GM18858 (cell line): ENCODE measurements around the gene CCDC146.
A peak's percentile ranks its signal among the peaks of the same experiment; 100 is the strongest.
"Not testable (repeated sequence)": the region's sequence is repeated elsewhere in the genome, so short reads cannot be mapped to it uniquely, and the experiment has no call there.

Source experiments
- ATAC-seq: cut with Tn5 transposase; IDR thresholded peaks from one replicate; pipeline ENCODE4 v1.9.1; 2021; ENCODE audit not compliant: unreplicated experiment

The CCDC146 gene

GRCh38 chr7:77121860-77122681 lies at the start of gene CCDC146:
Gene CCDC146, plus strand, starts transcription at chr7:77122615. Its CDS starts 45,054 bp downstream, at chr7:77167669.
- peak; percentile 97 for ATAC-seq

GRCh38 chr7:77074786-77075396 lies 47.5 kb upstream of the CCDC146 start:
- not testable (repeated sequence) for ATAC-seq

- ATAC-seq = not testable (repeated sequence)
Measured at GRCh38 chr7:77077060-77077459, 45.4 kb upstream of the CCDC146 start.

GRCh38 chr7:77079112-77079511 lies 43.3 kb upstream of the CCDC146 start:
- not testable (repeated sequence) for ATAC-seq

GRCh38 chr7:77079624-77080023 lies 42.8 kb upstream of the CCDC146 start:
- ATAC-seq = not testable (repeated sequence)

- not testable (repeated sequence) for ATAC-seq
Measured at GRCh38 chr7:77080236-77080635, 42.2 kb upstream of the CCDC146 start.

- not testable (repeated sequence) for ATAC-seq
Measured at GRCh38 chr7:77082192-77082591, 40.2 kb upstream of the CCDC146 start.

- not testable (repeated sequence) for ATAC-seq
Measured at GRCh38 chr7:77092301-77092700, 30.1 kb upstream of the CCDC146 start.

GRCh38 chr7:77100501-77100900 lies 21.9 kb upstream of the CCDC146 start:
- not testable (repeated sequence) for ATAC-seq

- ATAC-seq = not testable (repeated sequence)
Measured at GRCh38 chr7:77101187-77101586, 21.2 kb upstream of the CCDC146 start.

GRCh38 chr7:77102671-77103070 lies 19.7 kb upstream of the CCDC146 start:
- ATAC-seq = not testable (repeated sequence)

GRCh38 chr7:77105904-77106303 lies 16.5 kb upstream of the CCDC146 start:
- ATAC-seq = not testable (repeated sequence)

- ATAC-seq = not testable (repeated sequence)
Measured at GRCh38 chr7:77107659-77108058, 14.8 kb upstream of the CCDC146 start.

GRCh38 chr7:77108362-77108761 lies 14.1 kb upstream of the CCDC146 start:
- ATAC-seq = not testable (repeated sequence)

GRCh38 chr7:77112719-77113306 lies 9.6 kb upstream of the CCDC146 start:
- ATAC-seq = not testable (repeated sequence)

GRCh38 chr7:77125486-77125885 lies 3.1 kb downstream of the CCDC146 start:
- ATAC-seq = not testable (repeated sequence)

- ATAC-seq = not testable (repeated sequence)
Measured at GRCh38 chr7:77127009-77127408, 4.6 kb downstream of the CCDC146 start.

- peak; percentile 77 for ATAC-seq
Measured at GRCh38 chr7:77128582-77129410, 6.4 kb downstream of the CCDC146 start.

- ATAC-seq = not testable (repeated sequence)
Measured at GRCh38 chr7:77131781-77132180, 9.4 kb downstream of the CCDC146 start.

GRCh38 chr7:77138668-77139067 lies 16.3 kb downstream of the CCDC146 start:
- ATAC-seq = not testable (repeated sequence)

GRCh38 chr7:77140291-77140690 lies 17.9 kb downstream of the CCDC146 start:
- ATAC-seq = not testable (repeated sequence)
